IMR-90 (cell line): ENCODE results near the gene ADPRM. TPM values are rescaled to one million over a fixed set of nuclear protein-coding genes. Genes with fewer than 3 reads are reported as not detected.

ENCODE experiments used
- ATAC-seq: fragments of 200-7000 bp; cut with Tn5 transposase; 2 replicates; pipeline ENCODE4 v1.9.1; 2020; ENCODE audit warnings: low read depth, mild to moderate bottlenecking, moderate library complexity
- BruUV-seq: library from RNA; stranded (reverse); fragments of 400-500 nt; replicated peaks from 2 replicates; lab custom pipeline; 2021; lab: Mats Ljungman, UMichigan
- CTCF ChIA-PET: fragments of 300-600 bp; formaldehyde crosslinking; extraction: SDS; loops from one replicate; lab custom pipeline; 2021; ENCODE audit warnings: antibody characterized with exemption; lab: Yijun Ruan, JAX
- POLR2A ChIA-PET: fragments of 300-600 bp; sonication (Branson Sonifier 250); formaldehyde crosslinking; loops from one replicate; lab custom pipeline; 2022; ENCODE audit warnings: antibody characterized with exemption; ENCODE audit not compliant: unreplicated experiment; lab: Charles Lee
- DNase-seq: peaks from one replicate; pipeline ENCODE4 v3.0.0; 2013
- H2AFZ ChIP-seq: replicated peaks from 2 replicates; pipeline ENCODE3; 2013; ENCODE audit warnings: low read length, mild to moderate bottlenecking; ENCODE audit not compliant: poor library complexity
- H2AK5ac ChIP-seq: 2 replicates; pipeline ENCODE4 v1.6.1; 2013; ENCODE audit warnings: low read depth, low read length, inconsistent platforms
- H2AK9ac ChIP-seq: replicated peaks from 2 replicates; pipeline ENCODE3; 2013; ENCODE audit warnings: mild to moderate bottlenecking, low read depth, low read length, moderate library complexity; ENCODE audit not compliant: poor library complexity
- H2BK120ac ChIP-seq: 2 replicates; pipeline ENCODE4 v1.6.1; 2013; ENCODE audit warnings: low read depth, low read length, inconsistent platforms
- H2BK15ac ChIP-seq: 3 replicates; pipeline ENCODE4 v1.6.1; 2013; ENCODE audit warnings: low read depth, low read length, inconsistent platforms
- H2BK20ac ChIP-seq: 2 replicates; pipeline ENCODE4 v1.6.1; 2013; ENCODE audit warnings: low read depth, mild to moderate bottlenecking, inconsistent platforms, low read length, moderate library complexity
- H2BK5ac ChIP-seq: 2 replicates; pipeline ENCODE4 v1.6.1; 2013; ENCODE audit warnings: mild to moderate bottlenecking, low read depth, low read length, inconsistent platforms; ENCODE audit not compliant: poor library complexity, severe bottlenecking
- H3K14ac ChIP-seq: replicated peaks from 2 replicates; pipeline ENCODE4 v1.6.1; 2013; ENCODE audit warnings: low read depth, low read length, inconsistent platforms
- H3K18ac ChIP-seq: 2 replicates; pipeline ENCODE4 v1.6.1; 2013; ENCODE audit warnings: low read depth, low read length, control low read depth
- H3K23ac ChIP-seq: 2 replicates; pipeline ENCODE4 v1.6.1; 2013; ENCODE audit warnings: low read depth, low read length, inconsistent platforms
- H3K27ac ChIP-seq: 2 replicates; pipeline ENCODE4 v1.5.1; 2013; ENCODE audit warnings: mild to moderate bottlenecking, control low read depth, low read length; ENCODE audit not compliant: insufficient read depth
- H3K27me3 ChIP-seq: 2 replicates; pipeline ENCODE4 v1.6.1; 2013; ENCODE audit warnings: low read length; ENCODE audit not compliant: control insufficient read depth, insufficient read depth
- H3K36me3 ChIP-seq: 2 replicates; pipeline ENCODE4 v1.6.1; 2013; ENCODE audit warnings: low read length, mixed read lengths; ENCODE audit not compliant: control insufficient read depth, insufficient read depth
- H3K4ac ChIP-seq: 2 replicates; pipeline ENCODE4 v1.6.1; 2013; ENCODE audit warnings: low read depth, low read length, inconsistent platforms
- H3K4me1 ChIP-seq: 2 replicates; pipeline ENCODE4 v1.6.1; 2013; ENCODE audit warnings: low read length, mixed read lengths; ENCODE audit not compliant: control insufficient read depth, insufficient read depth
- H3K4me2 ChIP-seq: 2 replicates; pipeline ENCODE4 v1.6.1; 2013; ENCODE audit warnings: low read depth, mild to moderate bottlenecking, control low read depth, low read length, moderate library complexity
- H3K4me3 ChIP-seq: 2 replicates; pipeline ENCODE4 v1.5.1; 2013; ENCODE audit warnings: low read depth, mild to moderate bottlenecking, control low read depth, low read length, moderate library complexity; ENCODE audit not compliant: insufficient read depth
- H3K56ac ChIP-seq: 2 replicates; pipeline ENCODE4 v1.6.1; 2013; ENCODE audit warnings: low read length, inconsistent platforms; ENCODE audit not compliant: insufficient read depth; ENCODE audit errors: extremely low read depth
- H3K79me1 ChIP-seq, 2 experiments: 2 replicates each; pipeline ENCODE4 v1.6.1; 2013; ENCODE audit warnings: low read length in 2 of 2, inconsistent platforms in 1 of 2, low read depth in 1 of 2
- H3K9ac ChIP-seq: 2 replicates; pipeline ENCODE4 v1.6.1; 2013; ENCODE audit warnings: low read depth, low read length, control low read depth
- H3K9me1 ChIP-seq: 2 replicates; pipeline ENCODE4 v1.6.1; 2013; ENCODE audit warnings: low read length, inconsistent platforms; ENCODE audit not compliant: insufficient read depth
- H3K9me3 ChIP-seq: 2 replicates; pipeline ENCODE4 v1.6.1; 2013; ENCODE audit warnings: low read length; ENCODE audit not compliant: control insufficient read depth, insufficient read depth
- H4K20me1 ChIP-seq: 2 replicates; pipeline ENCODE4 v1.6.1; 2013; ENCODE audit warnings: low read length, inconsistent platforms; ENCODE audit not compliant: insufficient read depth
- H4K5ac ChIP-seq: 2 replicates; pipeline ENCODE4 v1.6.1; 2013; ENCODE audit warnings: mild to moderate bottlenecking, low read depth, low read length, control low read depth
- H4K8ac ChIP-seq, 2 experiments: 2 replicates each; pipeline ENCODE4 v1.6.1; 2013; ENCODE audit warnings: low read depth in 2 of 2, low read length in 2 of 2, control low read depth in 1 of 2, inconsistent platforms in 1 of 2
- H4K91ac ChIP-seq: 2 replicates; pipeline ENCODE4 v1.6.1; 2013; ENCODE audit warnings: low read depth, low read length, inconsistent platforms; ENCODE audit not compliant: insufficient read depth
- BHLHE40 ChIP-seq: fragments of 150-350 bp; IDR thresholded peaks from 2 replicates; pipeline ENCODE4 v1.6.1; 2016; ENCODE audit warnings: mild to moderate bottlenecking, low read depth, low read length
- CEBPB ChIP-seq: IDR thresholded peaks from 2 replicates; pipeline ENCODE4 v1.6.1; 2012; ENCODE audit warnings: low read depth, low read length, improper control_type of control experiment
- CHD1 ChIP-seq: IDR thresholded peaks from 2 replicates; pipeline ENCODE4 v1.6.1; 2012; ENCODE audit warnings: low read depth, low read length, improper control_type of control experiment
- FOS ChIP-seq: fragments of 150-350 bp; IDR thresholded peaks from 2 replicates; pipeline ENCODE4 v1.6.1; 2016; ENCODE audit warnings: low read depth, low read length
- MAFK ChIP-seq: IDR thresholded peaks from 2 replicates; pipeline ENCODE4 v1.6.1; 2012; ENCODE audit warnings: low read depth, low read length, improper control_type of control experiment
- MAZ ChIP-seq: IDR thresholded peaks from 2 replicates; pipeline ENCODE4 v1.6.1; 2012; ENCODE audit warnings: low read depth, mild to moderate bottlenecking, low read length, improper control_type of control experiment, moderate library complexity, borderline replicate concordance
- MXI1 ChIP-seq: IDR thresholded peaks from 2 replicates; pipeline ENCODE4 v1.6.1; 2012; ENCODE audit warnings: low read depth, mild to moderate bottlenecking, low read length, moderate library complexity, borderline replicate concordance
- NFE2L2 ChIP-seq: fragments of 150-350 bp; IDR thresholded peaks from 2 replicates; pipeline ENCODE4 v1.6.1; 2016; ENCODE audit warnings: low read depth, mild to moderate bottlenecking, low read length
- POLR2A ChIP-seq: IDR thresholded peaks from 2 replicates; pipeline ENCODE4 v1.6.1; 2012; ENCODE audit warnings: mild to moderate bottlenecking, low read depth, low read length
- RAD21 ChIP-seq: IDR thresholded peaks from 2 replicates; pipeline ENCODE4 v1.6.1; 2012; ENCODE audit warnings: low read length, improper control_type of control experiment
- RCOR1 ChIP-seq: IDR thresholded peaks from 2 replicates; pipeline ENCODE4 v1.6.1; 2012; ENCODE audit warnings: mild to moderate bottlenecking, low read length, improper control_type of control experiment; ENCODE audit not compliant: insufficient replicate concordance
- RFX5 ChIP-seq: IDR thresholded peaks from 2 replicates; pipeline ENCODE4 v1.8.0; 2012; ENCODE audit warnings: low read depth, mild to moderate bottlenecking, low read length, moderate library complexity
- SMC3 ChIP-seq: fragments of 150-350 bp; IDR thresholded peaks from 2 replicates; pipeline ENCODE4 v1.6.1; 2016; ENCODE audit warnings: low read depth, mild to moderate bottlenecking, antibody characterized with exemption, low read length, moderate library complexity
- WGBS, 2 experiments: methylation state at CpG; one replicate each; pipeline versions ENCODE4 v1.1.5 to v1.1.7; 2013; ENCODE audit warnings: missing lambda C conversion rate in 2 of 2; ENCODE audit not compliant: insufficient read length in 1 of 2; ENCODE audit errors: extremely low coverage in 2 of 2; 5-methylcytosine and 5-hydroxymethylcytosine counted together
- dilution Hi-C: fragments of 300-500 bp; cut with HindIII; formaldehyde crosslinking; loops from one replicate; pipeline ENCODE4 v1.14.3; 2018; ENCODE audit warnings: low sequenced_read_pairs; ENCODE audit not compliant: unreplicated experiment
- in situ Hi-C: fragments of 300-500 bp; cut with MboI; formaldehyde crosslinking; loops from 3 replicates; pipeline ENCODE4 v1.14.3; 2019; ENCODE audit warnings: low sequenced_read_pairs, inconsistent platforms, mixed read lengths
- intact Hi-C: fragments of 100-400 bp; cut with micrococcal nuclease; formaldehyde crosslinking; loops from 2 replicates; pipeline ENCODE4 v1.10.0; 2022
- polyA plus RNA-seq, 3 experiments: library from polyadenylated mRNA; depleted of rRNA; stranded (reverse); fragments of >200 nt; gene quantifications; 2 replicates each; pipeline ENCODE4 v1.2.3, GENCODE V29; 2012; ENCODE audit warnings: low replicate concordance in 1 of 3
- total RNA-seq: library from RNA; depleted of rRNA; stranded (reverse); fragments of >200 nt; gene quantifications from 2 replicates; pipeline ENCODE4 v1.2.3, GENCODE V29; 2012
- TF ChIP-seq, protein P1 (sequence below): fragments of 150-350 bp; IDR thresholded peaks from 2 replicates; pipeline ENCODE4 v1.6.1; 2017; ENCODE audit warnings: mild to moderate bottlenecking, antibody characterized with exemption, low read length, low read depth
- TF ChIP-seq, protein P2 (sequence below): conservative IDR thresholded peaks from 2 replicates; pipeline ENCODE4 v1.5.1; 2012; ENCODE audit warnings: mild to moderate bottlenecking, low read depth, low read length, improper control_type of control experiment
- TF ChIP-seq, protein P3 (sequence below): fragments of 150-350 bp; IDR thresholded peaks from 2 replicates; pipeline ENCODE4 v1.6.1; 2016; ENCODE audit warnings: low read depth, mild to moderate bottlenecking, low read length, moderate library complexity, borderline replicate concordance

ADPRM gene
- total and polyA plus RNA-seq, 2 of the 4 experiments (the other 2 are of a cell fraction), result 7.4 to 12.2 TPM

GRCh38 chr17:10661437-10661836 lies 36.0 kb upstream of the ADPRM start:
- Histone ChIP-seq H2AFZ (no peak overlapping the region), H3K36me3 (no peaks in the 10 kb centered on the region), H3K4me3 (no peak overlapping the region), H2AK5ac (no peak overlapping the region), H4K8ac (no peak overlapping the region), H3K79me1 (no peaks in the 10 kb centered on the region), H2BK5ac (no peak overlapping the region), H3K27me3 (no peaks in the 10 kb centered on the region), H3K4me2 (no peak overlapping the region), H3K14ac (no peak overlapping the region), H4K91ac (no peak overlapping the region), H3K9ac (no peak overlapping the region), H4K5ac (no peak overlapping the region), H3K4ac (no peak overlapping the region), H2BK15ac (no peak overlapping the region), H3K9me3 (no peaks in the 10 kb centered on the region), H3K56ac (no peak overlapping the region), H4K20me1 (no peaks in the 10 kb centered on the region), H2BK20ac (no peak overlapping the region), H3K23ac (no peak overlapping the region), H3K27ac (no peak overlapping the region), H2AK9ac (no peak overlapping the region), H3K18ac (no peak overlapping the region), H2BK120ac (no peak overlapping the region), H3K4me1 (no peaks in the 10 kb centered on the region), H3K9me1 (no peaks in the 10 kb centered on the region; the same call in 1 of the 2 replicates)
- ChIA-PET POLR2A (no interaction called here), CTCF (interaction anchor here (1.4 kb wide), 1 partner anchor 15 kb away, joined by 4 read pairs; no protein-coding TSS in a partner anchor)
- 92% methylated on average over 9 of the region's 10 CpGs; no CpG with 5 or more reads in 1 of the 2 experiments for WGBS, 2 experiments
- dilution Hi-C loops, result no loop called here
- no TSS peak for BruUV-seq
- ATAC-seq, result no peak
- intact Hi-C loops, result no loop called here
- TF ChIP-seq, protein P1, sequence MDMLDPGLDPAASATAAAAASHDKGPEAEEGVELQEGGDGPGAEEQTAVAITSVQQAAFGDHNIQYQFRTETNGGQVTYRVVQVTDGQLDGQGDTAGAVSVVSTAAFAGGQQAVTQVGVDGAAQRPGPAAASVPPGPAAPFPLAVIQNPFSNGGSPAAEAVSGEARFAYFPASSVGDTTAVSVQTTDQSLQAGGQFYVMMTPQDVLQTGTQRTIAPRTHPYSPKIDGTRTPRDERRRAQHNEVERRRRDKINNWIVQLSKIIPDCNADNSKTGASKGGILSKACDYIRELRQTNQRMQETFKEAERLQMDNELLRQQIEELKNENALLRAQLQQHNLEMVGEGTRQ, result no peak
- no peak for TF ChIP-seq RFX5
- no peak for TF ChIP-seq NFE2L2
- no peak for TF ChIP-seq RCOR1
- no peak for TF ChIP-seq CEBPB
- TF ChIP-seq MAZ, result no peak
- TF ChIP-seq SMC3, result no peak
- no peak for TF ChIP-seq BHLHE40
- no peak for TF ChIP-seq POLR2A
- TF ChIP-seq, protein P2, sequence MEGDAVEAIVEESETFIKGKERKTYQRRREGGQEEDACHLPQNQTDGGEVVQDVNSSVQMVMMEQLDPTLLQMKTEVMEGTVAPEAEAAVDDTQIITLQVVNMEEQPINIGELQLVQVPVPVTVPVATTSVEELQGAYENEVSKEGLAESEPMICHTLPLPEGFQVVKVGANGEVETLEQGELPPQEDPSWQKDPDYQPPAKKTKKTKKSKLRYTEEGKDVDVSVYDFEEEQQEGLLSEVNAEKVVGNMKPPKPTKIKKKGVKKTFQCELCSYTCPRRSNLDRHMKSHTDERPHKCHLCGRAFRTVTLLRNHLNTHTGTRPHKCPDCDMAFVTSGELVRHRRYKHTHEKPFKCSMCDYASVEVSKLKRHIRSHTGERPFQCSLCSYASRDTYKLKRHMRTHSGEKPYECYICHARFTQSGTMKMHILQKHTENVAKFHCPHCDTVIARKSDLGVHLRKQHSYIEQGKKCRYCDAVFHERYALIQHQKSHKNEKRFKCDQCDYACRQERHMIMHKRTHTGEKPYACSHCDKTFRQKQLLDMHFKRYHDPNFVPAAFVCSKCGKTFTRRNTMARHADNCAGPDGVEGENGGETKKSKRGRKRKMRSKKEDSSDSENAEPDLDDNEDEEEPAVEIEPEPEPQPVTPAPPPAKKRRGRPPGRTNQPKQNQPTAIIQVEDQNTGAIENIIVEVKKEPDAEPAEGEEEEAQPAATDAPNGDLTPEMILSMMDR, result no peak
- no peak for TF ChIP-seq MAFK
- TF ChIP-seq, protein P3, sequence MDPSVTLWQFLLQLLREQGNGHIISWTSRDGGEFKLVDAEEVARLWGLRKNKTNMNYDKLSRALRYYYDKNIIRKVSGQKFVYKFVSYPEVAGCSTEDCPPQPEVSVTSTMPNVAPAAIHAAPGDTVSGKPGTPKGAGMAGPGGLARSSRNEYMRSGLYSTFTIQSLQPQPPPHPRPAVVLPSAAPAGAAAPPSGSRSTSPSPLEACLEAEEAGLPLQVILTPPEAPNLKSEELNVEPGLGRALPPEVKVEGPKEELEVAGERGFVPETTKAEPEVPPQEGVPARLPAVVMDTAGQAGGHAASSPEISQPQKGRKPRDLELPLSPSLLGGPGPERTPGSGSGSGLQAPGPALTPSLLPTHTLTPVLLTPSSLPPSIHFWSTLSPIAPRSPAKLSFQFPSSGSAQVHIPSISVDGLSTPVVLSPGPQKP, result no peak
- no peak for TF ChIP-seq CHD1
- no peak for TF ChIP-seq MXI1
- TF ChIP-seq RAD21, result no peak
- no peak for TF ChIP-seq FOS
- in situ Hi-C loops, result loop anchor here (10.0 to 25.0 kb wide), 2 partner anchors 63 to 1326 kb away; partner anchors contain the start of gene ZNF18
- no peak for DNase-seq
